Prostate gland (tissue), 2 donors: ENCODE data around the gene HCRT.

Experiments
- POLR2A ChIP-seq: fragments of 450-650 bp; IDR thresholded peaks from one replicate; pipeline ENCODE4 v1.6.1; 2016; ENCODE audit warnings: antibody characterized with exemption, mild to moderate bottlenecking
- TF ChIP-seq, protein P1 (sequence below), 4 experiments: fragments of 200-600 bp in 2 of 4; fragments of 450-650 bp in 2 of 4; sonication (generic) in 2 of 4; IDR thresholded peaks; 1 replicate in 3 of 4; 2 replicates in 1 of 4; pipeline ENCODE4 v1.5.1; 2016 to 2019; ENCODE audit warnings: antibody characterized with exemption in 4 of 4, mild to moderate bottlenecking in 2 of 4, moderate library complexity in 2 of 4

DNA sequence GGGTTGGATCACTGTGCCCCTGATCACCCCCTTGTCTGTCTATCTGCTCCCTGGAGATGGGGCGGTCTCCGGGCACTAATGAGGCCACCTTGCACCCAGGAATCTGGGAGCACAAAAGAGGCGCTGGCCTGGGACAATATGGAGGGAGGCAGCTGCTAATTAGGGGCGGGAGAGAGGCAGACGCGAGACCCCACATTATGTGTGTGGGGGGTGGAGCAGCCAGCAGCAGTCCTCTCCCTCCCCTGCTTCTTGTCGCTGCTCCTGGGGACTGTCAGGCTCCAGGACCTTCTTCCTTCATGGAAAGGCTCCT, 324 bp upstream of the HCRT start:
- TF ChIP-seq, protein P1, sequence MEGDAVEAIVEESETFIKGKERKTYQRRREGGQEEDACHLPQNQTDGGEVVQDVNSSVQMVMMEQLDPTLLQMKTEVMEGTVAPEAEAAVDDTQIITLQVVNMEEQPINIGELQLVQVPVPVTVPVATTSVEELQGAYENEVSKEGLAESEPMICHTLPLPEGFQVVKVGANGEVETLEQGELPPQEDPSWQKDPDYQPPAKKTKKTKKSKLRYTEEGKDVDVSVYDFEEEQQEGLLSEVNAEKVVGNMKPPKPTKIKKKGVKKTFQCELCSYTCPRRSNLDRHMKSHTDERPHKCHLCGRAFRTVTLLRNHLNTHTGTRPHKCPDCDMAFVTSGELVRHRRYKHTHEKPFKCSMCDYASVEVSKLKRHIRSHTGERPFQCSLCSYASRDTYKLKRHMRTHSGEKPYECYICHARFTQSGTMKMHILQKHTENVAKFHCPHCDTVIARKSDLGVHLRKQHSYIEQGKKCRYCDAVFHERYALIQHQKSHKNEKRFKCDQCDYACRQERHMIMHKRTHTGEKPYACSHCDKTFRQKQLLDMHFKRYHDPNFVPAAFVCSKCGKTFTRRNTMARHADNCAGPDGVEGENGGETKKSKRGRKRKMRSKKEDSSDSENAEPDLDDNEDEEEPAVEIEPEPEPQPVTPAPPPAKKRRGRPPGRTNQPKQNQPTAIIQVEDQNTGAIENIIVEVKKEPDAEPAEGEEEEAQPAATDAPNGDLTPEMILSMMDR (IDR thresholded peaks at IDR 0.05), result no peak
- no peak for TF ChIP-seq POLR2A
